A549 (cell line): ENCODE data around the gene MLST8. TPM values are rescaled to one million over a fixed set of nuclear protein-coding genes. Genes with fewer than 3 reads are reported as not detected.

ENCODE experiments used
- ATAC-seq, 2 experiments: fragments of 200-7000 bp in 1 of 2; fragments of >200 bp in 1 of 2; cut with Nextera tagmentation in 1 of 2; cut with Tn5 transposase in 1 of 2; 3 replicates each; pipeline versions ENCODE4 v1.8.0 to v1.9.1; 2018 to 2020; ENCODE audit warnings: mild to moderate bottlenecking in 1 of 2, moderate library complexity in 1 of 2
- CTCF ChIA-PET: fragments of 300-600 bp; sonication (Branson Sonifier 250); formaldehyde crosslinking; extraction: SDS; loops from one replicate; lab custom pipeline; 2021; ENCODE audit warnings: antibody characterized with exemption, inconsistent platforms; lab: Yijun Ruan, JAX
- POLR2A ChIA-PET: fragments of 350-600 bp; formaldehyde crosslinking; extraction: SDS; loops from one replicate; lab custom pipeline; 2021; ENCODE audit warnings: antibody characterized with exemption, inconsistent platforms; lab: Yijun Ruan, JAX
- DNase-seq, 2 experiments: peaks; one replicate each; pipeline versions ENCODE4 v3.0.0 to v3.0.0-alpha.2; 2011 to 2016; ENCODE audit warnings: low read depth in 1 of 2, low spot score in 1 of 2
- FAIRE-seq: peaks from 2 replicates; lab custom pipeline; 2011; peaks lifted over from hg19 to GRCh38; lab: Jason Lieb, UNC
- H3K27ac ChIP-seq, 2 experiments: fragments of >200 bp; sonication (Bioruptor Twin); formaldehyde crosslinking; 3 replicates each; pipeline ENCODE4 v1.5.1; 2016 to 2017
- H3K4me1 ChIP-seq: fragments of >200 bp; sonication (Bioruptor Twin); formaldehyde crosslinking; 3 replicates; pipeline ENCODE4 v1.6.1; 2016
- H3K4me2 ChIP-seq: fragments of >200 bp; sonication (Bioruptor Twin); formaldehyde crosslinking; 3 replicates; pipeline ENCODE4 v1.6.1; 2016
- H3K4me3 ChIP-seq: fragments of >200 bp; sonication (Bioruptor Twin); formaldehyde crosslinking; 3 replicates; pipeline ENCODE4 v1.5.1; 2016
- H3K9me3 ChIP-seq: fragments of >200 bp; sonication (Bioruptor Twin); formaldehyde crosslinking; 3 replicates; pipeline ENCODE4 v1.6.1; 2016
- CHD2 ChIP-seq: fragments of 150-350 bp; IDR thresholded peaks from 2 replicates; pipeline ENCODE4 v1.6.1; 2014; ENCODE audit warnings: low read length; ENCODE audit not compliant: partially characterized antibody
- EP300 ChIP-seq, 2 experiments: fragments of >200 bp; sonication (Bioruptor Twin); formaldehyde crosslinking; IDR thresholded peaks; 2 replicates in 1 of 2; 3 replicates in 1 of 2; pipeline ENCODE4 v1.6.1; 2016 to 2017
- FOSB ChIP-seq: fragments of 250-450 bp; sonication (Bioruptor Pico); IDR thresholded peaks from 2 replicates; pipeline ENCODE4 v1.5.0; 2020; ENCODE audit warnings: mild to moderate bottlenecking, moderate library complexity
- FOSL2 ChIP-seq, 2 experiments: fragments of 450-650 bp in 1 of 2; fragments of >200 bp in 1 of 2; sonication (Bioruptor Twin) in 1 of 2; formaldehyde crosslinking; IDR thresholded peaks; 2 replicates each; pipeline versions ENCODE4 v1.5.0 to v1.6.1; 2016 to 2020; ENCODE audit warnings: mild to moderate bottlenecking in 1 of 2, moderate library complexity in 1 of 2
- FOXS1 ChIP-seq: fragments of 250-450 bp; sonication (Bioruptor Pico); IDR thresholded peaks from 2 replicates; pipeline ENCODE4 v1.5.0; 2020; ENCODE audit warnings: mild to moderate bottlenecking, moderate library complexity
- HEYL ChIP-seq: fragments of 250-450 bp; sonication (Bioruptor Pico); IDR thresholded peaks from 2 replicates; pipeline ENCODE4 v1.8.0; 2021; ENCODE audit warnings: mild to moderate bottlenecking, moderate library complexity
- HOXB13 ChIP-seq: fragments of 250-450 bp; sonication (Bioruptor Pico); IDR thresholded peaks from 2 replicates; pipeline ENCODE4 v1.5.0; 2020; ENCODE audit warnings: low read depth, mild to moderate bottlenecking, moderate library complexity
- JUN ChIP-seq, 2 experiments: fragments of >200 bp; sonication (Bioruptor Twin); formaldehyde crosslinking; IDR thresholded peaks; 2 replicates in 1 of 2; 3 replicates in 1 of 2; pipeline ENCODE4 v1.6.1; 2016 to 2017
- MAFK ChIP-seq: fragments of 450-650 bp; IDR thresholded peaks from 2 replicates; pipeline ENCODE4 v1.6.1; 2014; ENCODE audit not compliant: partially characterized antibody
- MAZ ChIP-seq: fragments of 150-350 bp; IDR thresholded peaks from 2 replicates; pipeline ENCODE4 v1.6.1; 2014; ENCODE audit warnings: antibody characterized with exemption, low read depth, low read length, borderline replicate concordance
- MYC ChIP-seq: IDR thresholded peaks from 2 replicates; pipeline ENCODE4 v1.6.1; 2012; ENCODE audit warnings: mild to moderate bottlenecking, inconsistent platforms, low read length, improper control_type of control experiment, borderline replicate concordance
- RAD21 ChIP-seq, 2 experiments: fragments of >200 bp in 1 of 2; sonication (Bioruptor Twin) in 1 of 2; formaldehyde crosslinking in 1 of 2; IDR thresholded peaks in 1 of 2; conservative IDR thresholded peaks in 1 of 2; 2 replicates in 1 of 2; 3 replicates in 1 of 2; pipeline ENCODE4 v1.6.1; 2012 to 2018; ENCODE audit warnings: inconsistent platforms in 1 of 2
- RARB ChIP-seq: fragments of 250-450 bp; sonication (Bioruptor Pico); IDR thresholded peaks from 2 replicates; pipeline ENCODE4 v1.8.0; 2021; ENCODE audit warnings: mild to moderate bottlenecking, moderate library complexity
- TFCP2L1 ChIP-seq: fragments of 250-450 bp; sonication (Bioruptor Pico); IDR thresholded peaks from 2 replicates; pipeline ENCODE4 v1.5.0; 2021; ENCODE audit warnings: mild to moderate bottlenecking
- TP53 ChIP-seq: fragments of 250-450 bp; sonication (Bioruptor Pico); IDR thresholded peaks from 2 replicates; pipeline ENCODE4 v1.5.0; 2021; ENCODE audit warnings: mild to moderate bottlenecking, moderate library complexity
- ZC3H11A ChIP-seq: fragments of 450-650 bp; IDR thresholded peaks from 2 replicates; pipeline ENCODE4 v1.6.1; 2014; ENCODE audit warnings: antibody characterized with exemption, mild to moderate bottlenecking
- ZSCAN20 ChIP-seq: fragments of 250-450 bp; sonication (Bioruptor Pico); IDR thresholded peaks from 2 replicates; pipeline ENCODE4 v1.8.0; 2022; ENCODE audit warnings: mild to moderate bottlenecking, moderate library complexity
- WGBS: methylation state at CpG from one replicate; pipeline ENCODE4 v1.1.6; 2017; ENCODE audit errors: missing lambda C conversion rate; 5-methylcytosine and 5-hydroxymethylcytosine counted together
- polyA plus RNA-seq, 4 experiments: library from polyadenylated mRNA; depleted of rRNA in 3 of 4; stranded (reverse); fragments of >200 nt; fragmentation: RNase III in 1 of 4; extraction: RNeasy Plus Mini Kit Qiagen cat#74134 plus additional on column Dnase treatment in 1 of 4; gene quantifications; 2 replicates in 3 of 4; 3 replicates in 1 of 4; pipeline ENCODE4 v1.2.3, GENCODE V29; 2011 to 2017
- TF ChIP-seq, protein P1 (sequence below): fragments of >200 bp; sonication (Bioruptor Twin); formaldehyde crosslinking; IDR thresholded peaks from 3 replicates; pipeline ENCODE4 v1.5.1; 2016
- TF ChIP-seq, protein P2 (sequence below): fragments of >200 bp; sonication (Bioruptor Twin); formaldehyde crosslinking; IDR thresholded peaks from 2 replicates; pipeline ENCODE4 v1.6.1; 2016
- TF ChIP-seq, protein P3 (sequence below): IDR thresholded peaks from 2 replicates; pipeline ENCODE4 v1.6.1; 2012; ENCODE audit warnings: low read depth, borderline replicate concordance
- TF ChIP-seq, protein P4 (sequence below): fragments of 250-450 bp; sonication (Bioruptor Pico); IDR thresholded peaks from 2 replicates; pipeline ENCODE4 v1.5.0; 2020; ENCODE audit warnings: low read depth, mild to moderate bottlenecking, moderate library complexity

The MLST8 gene
- polyA plus RNA-seq, 2 of the 4 experiments (the other 2 are of a cell fraction): 46.8 to 53.9 TPM

DNA sequence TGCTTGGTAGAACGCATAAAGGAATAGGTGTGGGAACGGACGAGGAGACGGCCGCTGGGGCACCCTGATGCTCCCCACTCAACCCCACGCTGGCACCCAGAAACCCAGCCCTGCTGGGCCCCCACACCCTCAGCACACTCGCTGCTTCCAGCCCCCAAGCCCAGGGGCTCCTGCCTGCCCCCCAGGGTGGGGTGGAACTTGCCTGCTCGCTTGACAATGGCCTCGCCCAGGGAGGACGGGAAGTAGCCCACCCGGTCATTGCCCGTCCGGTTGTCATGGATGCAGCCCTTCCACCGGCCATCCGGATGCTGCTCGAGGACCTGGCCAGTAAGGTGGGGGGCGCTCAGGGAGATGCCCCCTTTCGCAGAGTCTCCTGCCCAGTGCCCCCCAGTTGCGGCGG lies 18.7 kb upstream of the MLST8 start:
- Histone ChIP-seq H3K4me1 (no peaks in the 10 kb centered on the region), H3K27ac (no peak overlapping the region), H3K9me3 (no peaks in the 10 kb centered on the region), H3K4me2 (no peak overlapping the region), H3K4me3 (no peak overlapping the region)
- 90% methylated on average over 7 of the region's 20 CpGs for WGBS
- POLR2A ChIA-PET: no interaction called here
- FAIRE-seq (no peak), ATAC-seq (no peak), DNase-seq (no peak)
- CTCF ChIA-PET: interaction anchor here (2.7 kb wide), 1 partner anchor 8 kb away, joined by 19 read pairs; no protein-coding TSS in a partner anchor
- TF ChIP-seq TFCP2L1 (CRISPR knock-in tag) (no peak), CHD2 (no peak), JUN (IDR thresholded peaks at IDR 0.05) (no peak), HEYL (no peak), FOSL2 (IDR thresholded peaks at IDR 0.05) (no peak), FOSL2 (CRISPR knock-in tag; IDR thresholded peaks at IDR 0.05) (no peak), MAZ (no peak)
- TF ChIP-seq, protein P1, sequence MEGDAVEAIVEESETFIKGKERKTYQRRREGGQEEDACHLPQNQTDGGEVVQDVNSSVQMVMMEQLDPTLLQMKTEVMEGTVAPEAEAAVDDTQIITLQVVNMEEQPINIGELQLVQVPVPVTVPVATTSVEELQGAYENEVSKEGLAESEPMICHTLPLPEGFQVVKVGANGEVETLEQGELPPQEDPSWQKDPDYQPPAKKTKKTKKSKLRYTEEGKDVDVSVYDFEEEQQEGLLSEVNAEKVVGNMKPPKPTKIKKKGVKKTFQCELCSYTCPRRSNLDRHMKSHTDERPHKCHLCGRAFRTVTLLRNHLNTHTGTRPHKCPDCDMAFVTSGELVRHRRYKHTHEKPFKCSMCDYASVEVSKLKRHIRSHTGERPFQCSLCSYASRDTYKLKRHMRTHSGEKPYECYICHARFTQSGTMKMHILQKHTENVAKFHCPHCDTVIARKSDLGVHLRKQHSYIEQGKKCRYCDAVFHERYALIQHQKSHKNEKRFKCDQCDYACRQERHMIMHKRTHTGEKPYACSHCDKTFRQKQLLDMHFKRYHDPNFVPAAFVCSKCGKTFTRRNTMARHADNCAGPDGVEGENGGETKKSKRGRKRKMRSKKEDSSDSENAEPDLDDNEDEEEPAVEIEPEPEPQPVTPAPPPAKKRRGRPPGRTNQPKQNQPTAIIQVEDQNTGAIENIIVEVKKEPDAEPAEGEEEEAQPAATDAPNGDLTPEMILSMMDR: no peak
- TF ChIP-seq, protein P2, sequence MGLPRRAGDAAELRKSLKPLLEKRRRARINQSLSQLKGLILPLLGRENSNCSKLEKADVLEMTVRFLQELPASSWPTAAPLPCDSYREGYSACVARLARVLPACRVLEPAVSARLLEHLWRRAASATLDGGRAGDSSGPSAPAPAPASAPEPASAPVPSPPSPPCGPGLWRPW: no peak

DNA sequence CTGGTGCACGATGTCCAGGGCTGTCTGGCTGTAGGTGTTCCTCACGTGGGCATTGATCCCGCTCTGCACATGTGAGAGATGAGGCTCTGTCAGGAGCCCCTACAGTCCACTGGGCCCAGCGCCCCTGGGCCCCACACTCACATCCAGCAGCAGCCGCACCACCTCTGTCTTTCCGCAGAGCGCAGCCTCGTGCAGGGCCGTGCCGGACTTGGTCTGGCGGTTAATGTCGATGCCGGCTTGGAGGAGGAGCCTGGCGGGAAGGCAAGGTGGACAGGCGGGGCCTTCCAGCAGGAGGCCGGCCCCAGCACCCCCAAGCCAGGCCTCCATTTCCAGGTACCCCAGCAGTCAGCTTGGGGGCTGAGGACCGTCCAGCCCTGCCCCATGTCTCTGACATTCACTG lies 18.0 kb upstream of the MLST8 start:
- CTCF ChIA-PET: interaction anchor here (0.6 kb wide), 1 partner anchor 262 kb away, joined by 4 read pairs; no protein-coding TSS in a partner anchor
- Histone ChIP-seq H3K4me1 (no peaks in the 10 kb centered on the region), H3K27ac (no peak overlapping the region), H3K4me3 (no peak overlapping the region), H3K9me3 (no peaks in the 10 kb centered on the region), H3K4me2 (no peak overlapping the region)
- 88% methylated on average over 16 of the region's 17 CpGs for WGBS
- DNase-seq: no peak
- FAIRE-seq: no peak
- TF ChIP-seq MAZ (no peak), FOXS1 (CRISPR knock-in tag) (no peak), TP53 (CRISPR knock-in tag) (no peak), EP300 (IDR thresholded peaks at IDR 0.05) (no peak), MAFK (no peak), RARB (CRISPR knock-in tag) (no peak)
- ATAC-seq: no peak
- POLR2A ChIA-PET: interaction anchor here (1.0 kb wide), 1 partner anchor 32 kb away, joined by 3 read pairs; the partner anchor contains the start of gene TRAF7

DNA sequence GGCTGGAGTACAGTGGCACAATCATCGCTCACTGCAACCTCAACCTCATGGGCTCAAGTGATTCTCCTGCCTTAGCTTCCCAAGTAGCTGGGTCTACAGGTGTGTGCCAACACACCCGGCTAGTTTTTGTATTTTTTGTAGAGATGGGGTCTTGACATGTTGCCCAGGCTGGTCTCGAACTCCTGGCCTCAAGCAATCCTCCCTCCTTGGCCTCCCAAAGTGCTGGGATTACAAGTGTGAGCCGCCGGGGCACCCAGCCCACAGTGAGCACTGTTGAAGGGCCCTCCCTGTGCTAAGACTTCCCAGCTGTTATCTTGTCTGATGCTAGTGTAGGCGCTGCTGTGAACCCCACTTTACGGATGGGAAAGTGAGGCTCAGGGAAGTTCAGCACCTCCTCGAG lies 16.9 kb upstream of the MLST8 start:
- no peak for DNase-seq
- ChIA-PET CTCF (interaction anchor here (1.0 to 1.2 kb wide), 4 partner anchors 11 to 313 kb away, joined by 3 read pairs; partner anchors contain the start of gene ECI1), POLR2A (interaction anchor here (1.0 kb wide), 1 partner anchor 33 kb away, joined by 3 read pairs; the partner anchor contains the start of gene TRAF7)
- no peak overlapping the region for H3K4me3 ChIP-seq
- no peak for ATAC-seq
- H3K27ac ChIP-seq: no peak overlapping the region
- H3K9me3 ChIP-seq: no peaks in the 10 kb centered on the region
- no peaks in the 10 kb centered on the region for H3K4me1 ChIP-seq
- FAIRE-seq: no peak
- no peak overlapping the region for H3K4me2 ChIP-seq
- TF ChIP-seq FOSB (CRISPR knock-in tag): no peak
- no peak for TF ChIP-seq RARB (CRISPR knock-in tag)
- TF ChIP-seq CHD2: no peak
- TF ChIP-seq TFCP2L1 (CRISPR knock-in tag): no peak
- TF ChIP-seq HOXB13 (CRISPR knock-in tag): no peak
- TF ChIP-seq ZC3H11A: no peak
- TF ChIP-seq, protein P1: no peak
- TF ChIP-seq MAFK: no peak
- TF ChIP-seq MYC: no peak
- no peak for TF ChIP-seq ZSCAN20 (CRISPR knock-in tag)
- no peak for TF ChIP-seq RAD21 (conservative IDR thresholded peaks at IDR 0.05 in 1 of 2, IDR thresholded peaks at IDR 0.05 in 1 of 2)
- TF ChIP-seq, protein P3, sequence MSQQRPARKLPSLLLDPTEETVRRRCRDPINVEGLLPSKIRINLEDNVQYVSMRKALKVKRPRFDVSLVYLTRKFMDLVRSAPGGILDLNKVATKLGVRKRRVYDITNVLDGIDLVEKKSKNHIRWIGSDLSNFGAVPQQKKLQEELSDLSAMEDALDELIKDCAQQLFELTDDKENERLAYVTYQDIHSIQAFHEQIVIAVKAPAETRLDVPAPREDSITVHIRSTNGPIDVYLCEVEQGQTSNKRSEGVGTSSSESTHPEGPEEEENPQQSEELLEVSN: no peak
- TF ChIP-seq, protein P4, sequence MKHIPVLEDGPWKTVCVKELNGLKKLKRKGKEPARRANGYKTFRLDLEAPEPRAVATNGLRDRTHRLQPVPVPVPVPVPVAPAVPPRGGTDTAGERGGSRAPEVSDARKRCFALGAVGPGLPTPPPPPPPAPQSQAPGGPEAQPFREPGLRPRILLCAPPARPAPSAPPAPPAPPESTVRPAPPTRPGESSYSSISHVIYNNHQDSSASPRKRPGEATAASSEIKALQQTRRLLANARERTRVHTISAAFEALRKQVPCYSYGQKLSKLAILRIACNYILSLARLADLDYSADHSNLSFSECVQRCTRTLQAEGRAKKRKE (CRISPR knock-in tag): no peak
- WGBS: 77% methylated on average over 8 of the region's 8 CpGs
